K562 (cell line): ENCODE results near the gene PLCL1. TPM values are rescaled to one million over a fixed set of nuclear protein-coding genes. Genes with fewer than 3 reads are reported as not detected.

Experiments used
- ATAC-seq: fragments of 200-7000 bp; cut with Tn5 transposase; 3 replicates; pipeline ENCODE4 v1.9.1; 2020; ENCODE audit warnings: moderate library complexity
- BruUV-seq: library from RNA; stranded (reverse); fragments of 400-500 nt; replicated peaks from 2 replicates; lab custom pipeline; 2021; lab: Mats Ljungman, UMichigan
- CTCF ChIA-PET: fragments of 300-600 bp; formaldehyde crosslinking; extraction: SDS; loops from one replicate; lab custom pipeline; 2021; ENCODE audit warnings: low intra/inter-chr PET ratio; lab: Yijun Ruan, JAX
- POLR2A ChIA-PET: fragments of 300-600, 350-650 bp; sonication (Branson Sonifier 250); formaldehyde crosslinking; extraction: SDS; loops from one replicate; lab custom pipeline; 2021; ENCODE audit warnings: antibody characterized with exemption, inconsistent platforms; lab: Yijun Ruan, JAX
- DNase-seq, 4 experiments: peaks; one replicate each; pipeline versions ENCODE4 v3.0.0 to v3.0.0-alpha.2; 2011 to 2018; ENCODE audit warnings: low spot score in 3 of 4, mixed read lengths in 3 of 4; ENCODE audit errors: extremely low read depth in 1 of 4
- FAIRE-seq: peaks from 2 replicates; lab custom pipeline; 2011; peaks lifted over from hg19 to GRCh38; lab: Jason Lieb, UNC
- H2AFZ ChIP-seq: 2 replicates; pipeline ENCODE4 v1.6.0; 2011; ENCODE audit warnings: low read depth, low read length, control low read depth, inconsistent platforms
- H3K27ac ChIP-seq: fragments of 200-600 bp; 3 replicates; pipeline ENCODE4 v1.8.0; 2011; ENCODE audit warnings: low read depth, mild to moderate bottlenecking, control low read depth, inconsistent platforms, low read length, moderate library complexity, mixed read lengths; ENCODE audit errors: extremely low read depth
- H3K27me3 ChIP-seq, 2 experiments: fragments of 300-600 bp in 1 of 2; 2 replicates in 1 of 2; 3 replicates in 1 of 2; pipeline versions ENCODE4 v1.6.0 to v1.8.0; 2011; ENCODE audit warnings: inconsistent platforms in 2 of 2, low read length in 2 of 2, mild to moderate bottlenecking in 1 of 2, mixed read lengths in 1 of 2, moderate library complexity in 1 of 2; ENCODE audit not compliant: control insufficient read depth in 2 of 2, insufficient read depth in 2 of 2
- H3K36me3 ChIP-seq: fragments of 300-600 bp; 3 replicates; pipeline ENCODE4 v1.8.0; 2011; ENCODE audit warnings: mild to moderate bottlenecking, low read length, inconsistent platforms; ENCODE audit not compliant: control insufficient read depth, insufficient read depth
- H3K4me1 ChIP-seq, 2 experiments: fragments of 200-600 bp in 1 of 2; replicated peaks in 1 of 2; 2 replicates in 1 of 2; 3 replicates in 1 of 2; pipeline versions ENCODE4 v1.5.1 to v1.8.0; 2011; ENCODE audit warnings: inconsistent platforms in 2 of 2, low read length in 2 of 2, mild to moderate bottlenecking in 1 of 2, mixed read lengths in 1 of 2, moderate library complexity in 1 of 2; ENCODE audit not compliant: control insufficient read depth in 2 of 2, insufficient read depth in 2 of 2
- H3K4me2 ChIP-seq: 2 replicates; pipeline ENCODE4 v1.6.1; 2011; ENCODE audit warnings: low read length, control low read depth, inconsistent platforms, mixed read lengths; ENCODE audit not compliant: insufficient read depth
- H3K4me3 ChIP-seq: fragments of 200-600 bp; sonication (generic), shearing (Covaris generic); 2 replicates; pipeline ENCODE4 v1.5.1; 2016; ENCODE audit warnings: control low read depth, inconsistent platforms
- H3K79me2 ChIP-seq: fragments of 200-600 bp; 3 replicates; pipeline ENCODE4 v1.8.0; 2011; ENCODE audit warnings: low read length, inconsistent platforms; ENCODE audit not compliant: control insufficient read depth, insufficient read depth
- H3K9ac ChIP-seq, 2 experiments: 2 replicates each; pipeline versions ENCODE4 v1.6.0 to v1.6.1; 2011; ENCODE audit warnings: low read depth in 2 of 2, low read length in 2 of 2, control low read depth in 1 of 2, inconsistent platforms in 1 of 2, mild to moderate bottlenecking in 1 of 2, mixed read lengths in 1 of 2; ENCODE audit not compliant: insufficient read depth in 1 of 2
- H3K9me1 ChIP-seq: one replicate; pipeline ENCODE4 v1.6.0; 2011; ENCODE audit warnings: inconsistent platforms, mild to moderate bottlenecking, low read length, moderate library complexity; ENCODE audit not compliant: control insufficient read depth, insufficient read depth
- H3K9me3 ChIP-seq: replicated peaks from 2 replicates; pipeline ENCODE4 v1.5.1; 2011; ENCODE audit warnings: low read depth, low read length, inconsistent platforms; ENCODE audit not compliant: control insufficient read depth, insufficient read depth
- H4K20me1 ChIP-seq: replicated peaks from 2 replicates; pipeline ENCODE4 v1.6.1; 2011; ENCODE audit warnings: low read length, inconsistent platforms, mixed read lengths; ENCODE audit not compliant: control insufficient read depth, insufficient read depth
- AFF1 ChIP-seq, 2 experiments: fragments of 450-650 bp; IDR thresholded peaks; 2 replicates each; pipeline ENCODE4 v1.6.1; 2018; ENCODE audit warnings: mild to moderate bottlenecking in 2 of 2, low read depth in 1 of 2; ENCODE audit not compliant: partially characterized antibody in 2 of 2
- EP400 ChIP-seq: fragments of 450-650 bp; IDR thresholded peaks from 2 replicates; pipeline ENCODE4 v1.6.1; 2017; ENCODE audit warnings: antibody characterized with exemption, mild to moderate bottlenecking, moderate library complexity
- ESRRB ChIP-seq: fragments of 250-450 bp; sonication (Bioruptor Pico); IDR thresholded peaks from 2 replicates; pipeline ENCODE4 v1.5.0; 2020; ENCODE audit warnings: mild to moderate bottlenecking, moderate library complexity, borderline replicate concordance
- ETS2 ChIP-seq: IDR thresholded peaks from 2 replicates; pipeline ENCODE4 v1.6.1; 2016; ENCODE audit warnings: borderline replicate concordance, missing genetic modification characterization, mild to moderate bottlenecking, moderate library complexity, missing compliant biosample characterization; ENCODE audit not compliant: poor library complexity, severe bottlenecking
- FOXK2 ChIP-seq, 2 experiments: fragments of 450-650 bp; IDR thresholded peaks in 1 of 2; conservative IDR thresholded peaks in 1 of 2; 2 replicates each; pipeline ENCODE4 v1.6.1; 2016; ENCODE audit warnings: low read depth in 2 of 2, mild to moderate bottlenecking in 1 of 2
- GATA2 ChIP-seq: sonication (generic); formaldehyde crosslinking; IDR thresholded peaks from 2 replicates; pipeline ENCODE4 v1.4.0; 2020; ENCODE audit warnings: mild to moderate bottlenecking, missing genetic modification reagents
- GTF2A2 ChIP-seq: IDR thresholded peaks from 2 replicates; pipeline ENCODE4 v1.6.1; 2016; ENCODE audit warnings: mild to moderate bottlenecking, missing genetic modification characterization, missing compliant biosample characterization
- LCOR ChIP-seq: sonication (generic); formaldehyde crosslinking; IDR thresholded peaks from 2 replicates; pipeline ENCODE4 v1.8.0; 2022; ENCODE audit warnings: mild to moderate bottlenecking, missing genetic modification reagents
- MCM2 ChIP-seq: fragments of 450-650 bp; IDR thresholded peaks from 2 replicates; pipeline ENCODE4 v1.6.1; 2017; ENCODE audit warnings: low read depth, mild to moderate bottlenecking
- NUFIP1 ChIP-seq: fragments of 450-650 bp; IDR thresholded peaks from 2 replicates; pipeline ENCODE4 v1.6.1; 2018; ENCODE audit not compliant: partially characterized antibody
- SAFB ChIP-seq: fragments of 200-400 bp; formaldehyde crosslinking; IDR thresholded peaks from 2 replicates; pipeline ENCODE4 v1.6.1; 2017; ENCODE audit warnings: low read depth, low read length, borderline replicate concordance
- SMC3 ChIP-seq: conservative IDR thresholded peaks from 2 replicates; pipeline ENCODE4 v1.6.1; 2011; ENCODE audit warnings: low read depth, low read length, improper control_type of control experiment; ENCODE audit not compliant: insufficient read depth
- THAP7 ChIP-seq: fragments of 250-450 bp; sonication (Bioruptor Pico); IDR thresholded peaks from 2 replicates; pipeline ENCODE4 v1.5.0; 2021
- WGBS: fragments of 100-300 bp; shearing (Covaris generic); methylation state at CpG from one replicate; pipeline ENCODE4 v1.1.6; 2016; ENCODE audit warnings: low coverage, mixed read lengths; ENCODE audit not compliant: insufficient coverage; ENCODE audit errors: missing lambda C conversion rate; 5-methylcytosine and 5-hydroxymethylcytosine counted together
- in situ Hi-C: fragments of 300-500 bp; cut with MboI; formaldehyde crosslinking; loops from 4 replicates; pipeline ENCODE4 v1.15.0; 2018; ENCODE audit warnings: inconsistent platforms, mixed read lengths
- intact Hi-C: fragments of 100-400 bp; cut with micrococcal nuclease; formaldehyde crosslinking; loops from 2 replicates; pipeline ENCODE4 v1.14.2; 2022
- polyA plus RNA-seq, 8 experiments: library from polyadenylated mRNA; depleted of rRNA in 4 of 8; stranded (reverse) in 5 of 8; unstranded in 3 of 8; fragments of >200 nt; fragmentation: Nextera tagmentation in 2 of 8; fragmentation: Illumina TruSeq in 1 of 8; extraction: Ambion mirVana in 2 of 8; extraction: Trizol in 1 of 8; gene quantifications; 2 replicates each; pipeline versions ENCODE4 v1.2.1 to v1.2.3, GENCODE V29; 2011 to 2014; ENCODE audit warnings: inconsistent platforms in 1 of 8, missing spikeins in 1 of 8
- total RNA-seq, 7 experiments: library from RNA; depleted of rRNA in 6 of 7; stranded (reverse); fragments of >200 nt in 6 of 7; fragmentation: Illumina TruSeq in 2 of 7; extraction: Trizol in 2 of 7; gene quantifications; 2 replicates each; pipeline versions ENCODE4 v1.2.1 to v1.2.3, GENCODE V29; 2011 to 2021; ENCODE audit warnings: low replicate concordance in 1 of 7

The PLCL1 gene
- total and polyA plus RNA-seq, 9 of the 15 experiments (the other 6 are each of a cell fraction or from before 2014, with no cell fraction given) = 2.0 to 17.7 (median 8.6) TPM

- BruUV-seq = no TSS peak
- H3K27me3 ChIP-seq = no peaks in the 10 kb centered on the region
- H3K9me1 ChIP-seq = no peaks in the 10 kb centered on the region
- no peaks in the 10 kb centered on the region for H3K36me3 ChIP-seq
- no peak for FAIRE-seq
- ChIA-PET CTCF (interaction anchor here (0.6 kb wide), 1 partner anchor 736 kb away, joined by 4 read pairs; no protein-coding TSS in a partner anchor), POLR2A (no interaction called here)
- no peak for DNase-seq
- ATAC-seq = no peak
- H3K79me2 ChIP-seq = peaks cover 81% of the 10 kb centered on the region; the same call in 2 of the 3 replicates
- H2AFZ ChIP-seq = no peak overlapping the region
- intact Hi-C loops = no loop called here
- H3K9me3 ChIP-seq = no peaks in the 10 kb centered on the region
- H3K9ac ChIP-seq = no peak overlapping the region
- peaks cover 0 to 23% of the 10 kb centered on the region in 2 experiments; a peak in 3 of 5 replicates for H3K4me1 ChIP-seq
- no peak overlapping the region for H3K4me2 ChIP-seq
- H3K27ac ChIP-seq = no peak overlapping the region
- WGBS = 58% methylated on average over 2 of the region's 2 CpGs
- in situ Hi-C loops = no loop called here
- TF ChIP-seq AFF1 (IDR thresholded peaks at IDR 0.05; ENCODE audit: low read depth in 1 of 2, partially characterized antibody in 2 of 2) (no peak), THAP7 (no peak), SAFB (no peak), ETS2 (tag) (no peak), MCM2 (no peak), LCOR (CRISPR knock-in tag) (no peak), FOXK2 (conservative IDR thresholded peaks at IDR 0.05 in 1 of 2, IDR thresholded peaks at IDR 0.05 in 1 of 2; ENCODE audit: low read depth in 2 of 2) (no peak), EP400 (no peak), GTF2A2 (no peak), NUFIP1 (no peak), ESRRB (CRISPR knock-in tag) (no peak), GATA2 (CRISPR knock-in tag) (no peak), SMC3 (no peak)
- H4K20me1 ChIP-seq = no peaks in the 10 kb centered on the region
- no peak overlapping the region for H3K4me3 ChIP-seq
Observed at GRCh38 chr2:197848602-197849001, 44.2 kb downstream of the PLCL1 start.
